Activated T-cell treated with anti-CD3 and anti-CD28 coated beads, Interleukin-2, amount 50 U/mL, for 72 hours (primary cell): Measurements from ENCODE around the gene PTPN12. TPM values are rescaled to one million over a fixed set of nuclear protein-coding genes. Genes with fewer than 3 reads are reported as not detected.
"Not testable (repeated sequence)": the region's sequence is repeated elsewhere in the genome, so short reads cannot be mapped to it uniquely, and the experiment has no call there.

Experiments
- ATAC-seq, 2 donors: fragments of 150-1000 bp; cut with Tn5 transposase; replicated peaks in 1 of 2; 2 replicates each; pipeline ENCODE4 v1.10.0; 2021; ENCODE audit warnings: moderate library complexity in 2 of 2, mild to moderate bottlenecking in 1 of 2
- DNase-seq, 2 donors: peaks; one replicate each; pipeline ENCODE4 v3.0.0; 2021 to 2022; ENCODE audit warnings: mixed read lengths in 1 of 2
- H3K27ac Mint-ChIP-seq: one replicate; pipeline ENCODE4 v1.8.0; 2022; ENCODE audit warnings: mild to moderate bottlenecking, moderate library complexity, mixed read lengths
- H3K27me3 Mint-ChIP-seq: one replicate; pipeline ENCODE4 v1.8.0; 2022; ENCODE audit warnings: low read depth, mixed read lengths
- H3K36me3 Mint-ChIP-seq, 2 donors: one replicate each; pipeline ENCODE4 v1.8.0; 2022; ENCODE audit warnings: mixed read lengths in 2 of 2, mild to moderate bottlenecking in 1 of 2; ENCODE audit not compliant: insufficient read depth in 2 of 2
- H3K4me1 Mint-ChIP-seq: one replicate; pipeline ENCODE4 v1.8.0; 2022; ENCODE audit warnings: low read depth, mixed read lengths
- H3K4me3 Mint-ChIP-seq, 2 donors: one replicate each; pipeline ENCODE4 v1.8.0; 2022; ENCODE audit warnings: mild to moderate bottlenecking in 2 of 2, mixed read lengths in 2 of 2, moderate library complexity in 2 of 2
- H3K9me3 Mint-ChIP-seq, 2 donors: one replicate each; pipeline ENCODE4 v1.8.0; 2022; ENCODE audit warnings: mixed read lengths in 2 of 2
- total RNA-seq, 2 donors: library from RNA; stranded (reverse); gene quantifications; one replicate each; pipeline ENCODE4 v1.2.3, GENCODE V29; 2022

PTPN12 gene
- total RNA-seq, 2 donors from 2014 or later, result 10.5 to 11.1 TPM

DNA sequence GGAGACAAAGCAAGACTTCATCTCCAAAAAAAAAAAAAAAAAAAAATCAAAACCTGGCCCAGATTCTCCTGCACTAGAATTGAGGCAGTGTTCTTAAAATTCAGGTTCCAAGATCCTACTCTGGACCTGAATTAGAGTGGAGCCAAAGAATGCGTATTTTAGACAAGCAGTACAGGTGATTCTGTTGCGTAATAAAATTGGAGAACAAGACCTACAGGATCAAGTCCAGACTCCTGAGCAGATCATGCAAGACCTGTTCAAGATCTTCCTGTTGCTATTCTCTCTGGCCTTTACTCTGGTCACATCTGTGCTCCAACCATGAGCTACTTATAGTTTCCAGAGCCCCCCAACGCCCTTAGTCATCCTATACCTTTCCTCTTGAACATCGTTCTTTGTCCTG, 107.7 kb downstream of the PTPN12 start:
- ATAC-seq (no peak), DNase-seq (no peak)
- Mint-ChIP-seq H3K4me1 (no peaks in the 10 kb centered on the region), H3K36me3 (no peaks in the 10 kb centered on the region), H3K27me3 (no peaks in the 10 kb centered on the region), H3K9me3 (no peaks in the 10 kb centered on the region), H3K27ac (no peak overlapping the region), H3K4me3 (no peak overlapping the region)

DNA sequence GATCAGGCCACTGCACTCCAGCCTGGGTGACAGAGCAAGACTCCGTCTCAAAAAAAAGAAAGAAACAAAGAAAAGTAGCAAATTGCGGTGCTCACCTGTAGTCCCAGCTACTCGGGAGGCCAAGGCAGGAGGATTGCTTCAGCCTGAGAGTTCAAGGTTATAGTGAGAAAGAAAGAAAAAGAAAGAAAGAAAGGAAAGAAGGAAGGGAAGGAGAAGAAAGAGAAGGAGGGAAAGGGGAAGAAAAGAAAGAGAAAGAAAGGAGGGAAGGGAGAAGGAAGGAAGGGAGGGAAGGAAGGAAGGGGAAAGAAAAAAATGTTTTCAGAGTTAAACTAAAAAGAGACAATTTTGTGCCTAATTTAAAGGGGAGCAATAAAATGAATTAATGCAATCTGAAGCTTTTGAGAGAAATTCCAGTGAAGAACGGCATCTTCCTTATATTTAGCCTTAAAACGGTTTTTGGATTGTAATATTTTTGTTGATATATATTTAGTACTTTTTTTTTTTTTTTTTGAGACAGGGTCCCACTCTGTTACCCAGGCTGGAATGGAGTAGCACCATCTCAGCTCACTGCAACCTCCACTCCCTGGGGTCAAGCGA, 111.7 kb downstream of the PTPN12 start:
- DNase-seq (no peak), ATAC-seq (no peak)
- H3K4me1 Mint-ChIP-seq, result no peaks in the 10 kb centered on the region
- no peaks in the 10 kb centered on the region for H3K36me3 Mint-ChIP-seq
- no peaks in the 10 kb centered on the region for H3K27me3 Mint-ChIP-seq
- H3K4me3 Mint-ChIP-seq, result no peak overlapping the region
- no peaks in the 10 kb centered on the region for H3K9me3 Mint-ChIP-seq
- no peak overlapping the region for H3K27ac Mint-ChIP-seq

GRCh38 chr7:77649716-77650349, 112.7 kb downstream of the PTPN12 start:
- Mint-ChIP-seq H3K36me3 (no peaks in the 10 kb centered on the region), H3K27me3 (no peaks in the 10 kb centered on the region), H3K27ac (no peak overlapping the region), H3K9me3 (no peaks in the 10 kb centered on the region), H3K4me1 (no peaks in the 10 kb centered on the region), H3K4me3 (no peak overlapping the region)
- ATAC-seq (no peak), DNase-seq (no peak)

- no peaks in the 10 kb centered on the region for H3K27me3 Mint-ChIP-seq
- DNase-seq (peak; percentile 15 to 44), ATAC-seq (peak in 1 of 2 donors; percentile 19)
- no peaks in the 10 kb centered on the region for H3K9me3 Mint-ChIP-seq
- no peak overlapping the region for H3K4me3 Mint-ChIP-seq
- H3K36me3 Mint-ChIP-seq, result no peaks in the 10 kb centered on the region
- no peak overlapping the region for H3K27ac Mint-ChIP-seq
- H3K4me1 Mint-ChIP-seq, result no peaks in the 10 kb centered on the region
Measured at GRCh38 chr7:77651575-77652162, 114.6 kb downstream of the PTPN12 start.

DNA sequence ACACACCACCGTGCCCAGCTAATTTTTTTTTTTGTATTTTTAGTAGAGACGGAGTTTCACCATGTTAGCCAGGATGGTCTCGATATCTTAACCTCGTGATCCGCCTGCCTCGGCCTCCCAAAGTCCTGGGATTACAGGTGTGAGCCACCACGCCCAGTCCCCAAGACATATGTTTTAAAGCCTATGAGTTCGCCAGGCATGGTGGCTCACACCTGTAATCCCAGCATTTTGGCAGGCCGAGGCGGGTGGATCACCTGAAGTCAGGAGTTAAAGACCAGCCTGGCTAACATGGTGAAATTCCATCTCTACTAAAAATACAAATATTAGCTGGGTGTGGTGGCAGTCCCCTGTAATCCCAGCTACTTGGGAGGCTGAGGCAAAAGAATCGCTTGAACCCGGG, 115.7 kb downstream of the PTPN12 start:
- H3K9me3 Mint-ChIP-seq, DNase-seq, ATAC-seq, H3K27me3 Mint-ChIP-seq, H3K4me3 Mint-ChIP-seq, H3K27ac Mint-ChIP-seq, H3K4me1 Mint-ChIP-seq, H3K36me3 Mint-ChIP-seq: not testable (repeated sequence)

GRCh38 chr7:77653572-77653971, 116.5 kb downstream of the PTPN12 start:
- no peaks in the 10 kb centered on the region for H3K9me3 Mint-ChIP-seq

DNA sequence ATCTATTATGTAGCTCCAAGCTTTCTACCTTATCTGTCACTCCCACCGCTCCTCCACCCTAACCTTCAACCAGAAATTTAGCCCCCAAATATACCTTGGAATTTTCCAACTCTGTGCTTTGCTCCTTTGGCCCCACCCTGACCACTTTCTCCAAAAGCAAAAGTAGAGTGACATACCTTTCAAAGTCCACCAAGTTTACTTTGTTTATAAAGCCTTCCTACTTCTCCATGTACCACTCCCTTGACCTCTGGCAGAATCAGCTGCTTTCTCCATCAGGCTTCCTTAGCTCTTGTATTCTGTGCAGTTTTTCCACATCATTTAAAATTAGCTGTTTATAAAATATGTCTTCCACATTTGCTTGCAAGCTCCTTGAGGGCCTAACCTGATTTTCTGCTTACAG, 118.3 kb downstream of the PTPN12 start:
- Mint-ChIP-seq H3K4me3 (no peak overlapping the region), H3K27ac (no peak overlapping the region), H3K36me3 (no peaks in the 10 kb centered on the region), H3K4me1 (no peaks in the 10 kb centered on the region), H3K9me3 (no peaks in the 10 kb centered on the region), H3K27me3 (no peaks in the 10 kb centered on the region)
- ATAC-seq (no peak), DNase-seq (no peak)

More at GRCh38 chr7:77653572-77653971, 116.5 kb downstream of the PTPN12 start:
- H3K36me3 Mint-ChIP-seq, result no peaks in the 10 kb centered on the region
- no peak overlapping the region for H3K27ac Mint-ChIP-seq
- ATAC-seq, result no peak
- H3K27me3 Mint-ChIP-seq, result no peaks in the 10 kb centered on the region
- no peak for DNase-seq
- H3K4me3 Mint-ChIP-seq, result no peak overlapping the region
- no peaks in the 10 kb centered on the region for H3K4me1 Mint-ChIP-seq

DNA sequence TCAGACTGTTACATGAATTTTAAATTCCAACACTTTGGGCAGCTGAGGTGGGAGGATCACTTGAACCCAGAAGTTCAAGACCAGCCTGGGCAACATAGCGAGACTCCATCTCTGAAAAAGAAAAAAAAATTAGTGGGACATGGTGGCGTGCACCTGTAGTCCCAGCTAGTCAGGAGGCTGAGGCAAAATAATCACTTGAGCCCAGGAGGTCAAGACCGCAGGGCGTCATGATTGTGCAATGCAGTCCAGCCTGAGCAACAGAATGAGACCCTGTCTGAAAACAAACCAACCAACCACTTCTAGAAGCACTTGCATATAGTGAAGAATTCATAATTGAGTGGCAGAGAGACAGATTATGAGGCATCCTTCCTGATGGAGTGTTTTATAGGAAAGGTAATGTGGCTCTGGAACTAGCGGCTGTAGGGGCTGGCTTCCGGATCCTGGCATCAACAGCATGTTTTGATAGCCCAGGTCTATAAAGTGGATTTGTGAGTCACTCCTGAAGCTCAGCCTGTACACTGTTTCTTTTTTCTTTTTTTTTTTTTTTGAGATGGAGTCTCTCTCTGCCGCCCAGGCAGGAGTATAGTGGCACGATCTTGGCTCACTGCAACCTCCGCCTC, 118.9 kb downstream of the PTPN12 start:
- H3K27ac Mint-ChIP-seq, result no peak overlapping the region
- no peaks in the 10 kb centered on the region for H3K36me3 Mint-ChIP-seq

GRCh38 chr7:77657427-77658224, 120.5 kb downstream of the PTPN12 start:
- Mint-ChIP-seq H3K27me3 (no peaks in the 10 kb centered on the region), H3K9me3 (no peaks in the 10 kb centered on the region), H3K4me1 (no peaks in the 10 kb centered on the region), H3K4me3 (no peak overlapping the region), H3K27ac (no peak overlapping the region), H3K36me3 (no peaks in the 10 kb centered on the region)
- ATAC-seq, result peak; percentile 53 to 57
- DNase-seq, result peak in 1 of 2 donors; percentile 16

More for the DNA sequence above, 118.9 kb downstream of the PTPN12 start:
- Mint-ChIP-seq H3K4me1 (no peaks in the 10 kb centered on the region), H3K4me3 (no peak overlapping the region), H3K27me3 (no peaks in the 10 kb centered on the region), H3K9me3 (no peaks in the 10 kb centered on the region)
- ATAC-seq (no peak), DNase-seq (no peak)

DNA sequence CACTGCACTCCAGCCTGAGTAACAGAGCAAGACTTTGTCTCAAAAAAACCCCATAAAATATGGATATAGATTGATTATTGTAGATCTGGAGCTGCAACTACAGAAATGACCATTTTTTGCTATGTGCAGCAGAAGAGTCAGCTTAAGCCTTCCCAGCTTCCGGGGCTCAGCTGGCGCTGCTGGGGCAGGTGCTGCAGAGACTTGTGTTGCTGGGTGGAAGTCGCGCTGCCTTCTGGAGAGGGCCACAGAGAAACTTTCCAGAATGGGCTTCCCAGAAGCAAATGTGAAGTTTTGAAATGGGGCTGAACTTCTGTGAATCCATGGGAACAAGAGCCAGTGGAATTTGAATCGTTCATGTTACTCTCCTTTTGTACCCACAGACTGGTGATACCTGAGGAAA, 121.8 kb downstream of the PTPN12 start:
- Mint-ChIP-seq H3K9me3 (no peaks in the 10 kb centered on the region), H3K27ac (no peak overlapping the region), H3K4me3 (no peak overlapping the region), H3K4me1 (no peaks in the 10 kb centered on the region), H3K27me3 (no peaks in the 10 kb centered on the region), H3K36me3 (no peaks in the 10 kb centered on the region)
- no peak for DNase-seq
- no peak for ATAC-seq

- DNase-seq, result no peak
- H3K4me1 Mint-ChIP-seq, result no peaks in the 10 kb centered on the region
- H3K36me3 Mint-ChIP-seq, result no peaks in the 10 kb centered on the region
- ATAC-seq, result no peak
- H3K4me3 Mint-ChIP-seq, result no peak overlapping the region
- H3K27me3 Mint-ChIP-seq, result no peaks in the 10 kb centered on the region
- H3K9me3 Mint-ChIP-seq, result no peaks in the 10 kb centered on the region
- no peak overlapping the region for H3K27ac Mint-ChIP-seq
Measured at GRCh38 chr7:77661816-77662215, 124.7 kb downstream of the PTPN12 start.

- DNase-seq (no peak), ATAC-seq (no peak)
- Mint-ChIP-seq H3K4me3 (no peak overlapping the region), H3K36me3 (no peaks in the 10 kb centered on the region), H3K27ac (no peak overlapping the region), H3K9me3 (no peaks in the 10 kb centered on the region), H3K27me3 (no peaks in the 10 kb centered on the region), H3K4me1 (no peaks in the 10 kb centered on the region)
Measured at GRCh38 chr7:77662869-77663268, 125.8 kb downstream of the PTPN12 start.

GRCh38 chr7:77664715-77665114, 127.6 kb downstream of the PTPN12 start:
- H3K9me3 Mint-ChIP-seq, result no peaks in the 10 kb centered on the region
- H3K27ac Mint-ChIP-seq, result no peak overlapping the region
- ATAC-seq, result no peak
- no peak overlapping the region for H3K4me3 Mint-ChIP-seq
- no peaks in the 10 kb centered on the region for H3K36me3 Mint-ChIP-seq
- no peak for DNase-seq
- no peaks in the 10 kb centered on the region for H3K27me3 Mint-ChIP-seq
- no peaks in the 10 kb centered on the region for H3K4me1 Mint-ChIP-seq
